KOPT-K1 (cell line): ENCODE measurements around the gene SLC16A7.
"Not testable (repeated sequence)": the region's sequence is repeated elsewhere in the genome, so short reads cannot be mapped to it uniquely, and the experiment has no call there.

Experiments
- H3K27ac ChIP-seq: fragments of 200-600 bp; sonication (generic); 2 replicates; pipeline ENCODE4 v1.5.1; 2016; ENCODE audit warnings: antibody characterized with exemption, mild to moderate bottlenecking, low read depth, low read length; ENCODE audit not compliant: poor library complexity, severe bottlenecking
- H3K36me3 ChIP-seq: fragments of 200-600 bp; sonication (generic); 2 replicates; pipeline ENCODE4 v1.5.1; 2017; ENCODE audit warnings: antibody characterized with exemption, mild to moderate bottlenecking, low read length, moderate library complexity; ENCODE audit not compliant: insufficient read depth
- H3K9me3 ChIP-seq: fragments of 200-600 bp; sonication (generic); 2 replicates; pipeline ENCODE4 v1.5.1; 2017; ENCODE audit warnings: antibody characterized with exemption, low read length, mild to moderate bottlenecking; ENCODE audit not compliant: insufficient read depth, poor library complexity, severe bottlenecking

Gene SLC16A7

DNA sequence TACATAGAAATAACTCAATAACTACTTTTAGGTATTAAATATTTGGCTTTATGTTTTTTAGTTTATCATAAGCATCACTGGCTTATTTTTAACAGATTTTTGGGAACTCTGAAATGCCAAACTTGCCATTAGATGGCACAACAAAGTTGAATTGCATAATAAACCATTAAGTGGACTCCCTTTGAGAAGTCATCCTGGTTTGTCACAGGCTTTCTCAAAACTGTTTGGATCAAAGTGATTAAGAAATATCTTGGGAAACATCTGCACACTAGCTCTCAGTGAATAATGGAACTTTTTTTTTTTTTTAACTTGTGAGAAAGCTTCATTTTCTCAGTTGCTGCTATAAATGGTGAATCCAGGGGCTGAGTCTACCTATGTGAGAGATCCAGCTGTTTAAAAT, 4.3 kb downstream of the SLC16A7 start:
- no peaks in the 10 kb centered on the region for H3K9me3 ChIP-seq
- H3K36me3 ChIP-seq = peaks cover 29% of the 10 kb centered on the region; the same call in 1 of the 2 replicates
- H3K27ac ChIP-seq = no peak overlapping the region

DNA sequence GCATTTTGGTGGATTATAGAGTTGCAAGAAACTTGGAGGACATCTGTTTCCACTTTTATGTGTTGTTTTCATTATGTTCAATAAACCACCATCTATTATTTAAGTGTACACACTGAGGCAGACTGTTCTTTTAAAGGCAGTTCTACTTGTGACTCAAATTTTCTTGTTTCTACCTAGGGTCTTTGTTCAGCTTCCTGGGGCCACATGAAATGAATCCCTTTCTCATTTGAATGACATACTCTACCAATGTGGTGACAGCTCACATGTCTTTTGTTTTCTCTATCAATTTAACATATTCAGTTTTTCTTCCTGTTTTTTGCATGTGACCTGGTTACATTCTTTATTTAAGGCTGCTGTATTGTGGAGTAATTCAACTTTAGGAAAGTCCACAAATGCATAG, 7.9 kb downstream of the SLC16A7 start:
- Histone ChIP-seq H3K36me3 (peaks cover 24% of the 10 kb centered on the region; the same call in 1 of the 2 replicates), H3K9me3 (peaks cover 4% of the 10 kb centered on the region), H3K27ac (no peak overlapping the region)

GRCh38 chr12:59612823-59613434, 17.1 kb downstream of the SLC16A7 start:
- not testable (repeated sequence) for H3K27ac ChIP-seq
- Histone ChIP-seq H3K36me3 (peaks cover 44% of the 10 kb centered on the region), H3K9me3 (peaks cover 51% of the 10 kb centered on the region)

GRCh38 chr12:59615392-59616165, 19.8 kb downstream of the SLC16A7 start:
- Histone ChIP-seq H3K27ac (no peak overlapping the region), H3K9me3 (peaks cover 30% of the 10 kb centered on the region), H3K36me3 (peaks cover 29% of the 10 kb centered on the region)

GRCh38 chr12:59619461-59620240, 23.8 kb downstream of the SLC16A7 start:
- Histone ChIP-seq H3K9me3 (no peaks in the 10 kb centered on the region), H3K36me3 (no peaks in the 10 kb centered on the region), H3K27ac (no peak overlapping the region)

- Histone ChIP-seq H3K27ac (no peak overlapping the region), H3K9me3 (no peaks in the 10 kb centered on the region), H3K36me3 (no peaks in the 10 kb centered on the region)
Measured at GRCh38 chr12:59620326-59620725, 24.5 kb downstream of the SLC16A7 start.

- H3K27ac ChIP-seq = no peak overlapping the region
- H3K36me3 ChIP-seq = peaks cover 1% of the 10 kb centered on the region; the same call in 1 of the 2 replicates
- H3K9me3 ChIP-seq = peaks cover 6% of the 10 kb centered on the region
Measured at GRCh38 chr12:59624732-59625460, 29.1 kb downstream of the SLC16A7 start.

- Histone ChIP-seq H3K9me3 (peaks cover 11% of the 10 kb centered on the region), H3K27ac (no peak overlapping the region), H3K36me3 (peaks cover 6% of the 10 kb centered on the region; the same call in 1 of the 2 replicates)
Measured at GRCh38 chr12:59626382-59626781, 30.6 kb downstream of the SLC16A7 start.

DNA sequence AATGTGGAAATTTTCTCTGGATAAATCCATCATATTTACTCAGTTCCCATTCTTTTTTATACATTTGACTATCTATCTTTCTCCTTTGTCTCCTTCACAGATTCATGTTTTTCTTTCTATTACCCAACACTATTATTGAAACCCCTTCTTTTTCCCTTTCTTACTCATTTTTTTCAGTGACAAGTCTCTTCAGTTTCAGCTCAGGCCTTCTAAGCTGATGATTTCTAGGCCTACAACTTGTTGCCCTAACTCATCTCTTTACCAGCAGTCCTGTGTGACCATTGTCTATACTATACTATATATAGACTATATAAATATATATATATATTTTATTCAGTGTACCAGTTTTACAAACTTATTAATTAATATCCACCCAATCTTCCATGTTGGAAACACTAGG, 31.8 kb downstream of the SLC16A7 start:
- H3K27ac ChIP-seq = no peak overlapping the region
- peaks cover 6% of the 10 kb centered on the region; the same call in 1 of the 2 replicates for H3K36me3 ChIP-seq
- H3K9me3 ChIP-seq = peaks cover 11% of the 10 kb centered on the region

- Histone ChIP-seq H3K9me3 (peaks cover 11% of the 10 kb centered on the region), H3K27ac (no peak overlapping the region), H3K36me3 (peaks cover 6% of the 10 kb centered on the region)
Measured at GRCh38 chr12:59629890-59630289, 34.1 kb downstream of the SLC16A7 start.

DNA sequence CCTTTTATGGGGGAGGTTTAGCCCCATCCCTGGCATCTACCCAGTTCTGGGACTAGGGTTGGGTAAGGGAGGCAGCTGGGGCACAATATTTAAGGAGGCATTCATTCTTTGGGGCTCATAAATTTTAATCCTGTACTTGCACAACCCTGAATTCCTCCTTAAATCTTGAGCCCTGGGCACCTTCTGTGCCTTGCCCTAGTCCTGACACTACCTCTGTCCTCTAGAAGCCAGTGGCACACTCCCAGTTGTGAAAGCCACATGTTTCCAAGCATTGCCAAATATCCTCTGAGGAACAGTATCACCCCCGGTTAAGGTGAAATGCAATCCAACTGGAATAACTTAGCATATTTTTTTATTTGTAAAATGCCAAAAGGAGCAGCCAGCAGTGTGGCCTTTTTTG, 36.6 kb downstream of the SLC16A7 start:
- Histone ChIP-seq H3K27ac (no peak overlapping the region), H3K36me3 (peaks cover 6% of the 10 kb centered on the region), H3K9me3 (peaks cover 11% of the 10 kb centered on the region)

GRCh38 chr12:59634254-59634653, 38.4 kb downstream of the SLC16A7 start:
- H3K27ac ChIP-seq = no peak overlapping the region
- peaks cover 6% of the 10 kb centered on the region; the same call in 1 of the 2 replicates for H3K36me3 ChIP-seq
- peaks cover 8% of the 10 kb centered on the region for H3K9me3 ChIP-seq

- no peak overlapping the region for H3K27ac ChIP-seq
- peaks cover under 1% of the 10 kb centered on the region for H3K9me3 ChIP-seq
- no peaks in the 10 kb centered on the region; the same call in 1 of the 2 replicates for H3K36me3 ChIP-seq
Measured at GRCh38 chr12:59636945-59637691, 41.3 kb downstream of the SLC16A7 start.

GRCh38 chr12:59637692-59638070, 41.9 kb downstream of the SLC16A7 start:
- Histone ChIP-seq H3K9me3 (peaks cover 5% of the 10 kb centered on the region), H3K36me3 (peaks cover 5% of the 10 kb centered on the region), H3K27ac (no peak overlapping the region)
